Measurements from ENCODE around the gene PAAF1.
"Not testable (repeated sequence)": the region's sequence is repeated elsewhere in the genome, so short reads cannot be mapped to it uniquely, and the experiment has no call there.

The PAAF1 gene

GRCh38 chr11:73876424-73877310, at the start of gene PAAF1, which contains the start of gene COA4:
Gene PAAF1, plus strand, starts transcription at chr11:73876999. Its CDS starts 23 bp downstream, at chr11:73877022.
Gene COA4, minus strand, starts transcription at chr11:73876846. Its CDS starts 3,468 bp downstream, at chr11:73873378.
- peak; percentile 89 to 94 for DNase-seq (ENCODE audit: low read depth in 2 of 2)

- no peak for DNase-seq (ENCODE audit: low read depth in 2 of 2)
Observed at GRCh38 chr11:73830261-73830660, 46.5 kb upstream of the PAAF1 start.

- DNase-seq (ENCODE audit: low read depth in 2 of 2) = no peak
Observed at GRCh38 chr11:73833067-73833466, 43.7 kb upstream of the PAAF1 start.

- no peak for DNase-seq (ENCODE audit: low read depth in 2 of 2)
Observed at GRCh38 chr11:73838443-73839122, 38.2 kb upstream of the PAAF1 start.

GRCh38 chr11:73839123-73839457, 37.7 kb upstream of the PAAF1 start:
- DNase-seq (ENCODE audit: low read depth in 2 of 2) = no peak

- no peak for DNase-seq (ENCODE audit: low read depth in 2 of 2)
Observed at GRCh38 chr11:73851046-73851764, 25.6 kb upstream of the PAAF1 start.

GRCh38 chr11:73852049-73852448, 24.8 kb upstream of the PAAF1 start:
- no peak for DNase-seq (ENCODE audit: low read depth in 2 of 2)

- no peak for DNase-seq (ENCODE audit: low read depth in 2 of 2)
Observed at GRCh38 chr11:73854680-73855079, 22.1 kb upstream of the PAAF1 start.

- DNase-seq (ENCODE audit: low read depth in 2 of 2) = no peak
Observed at GRCh38 chr11:73856031-73856567, 20.7 kb upstream of the PAAF1 start.

GRCh38 chr11:73859671-73860070, 17.1 kb upstream of the PAAF1 start:
- no peak for DNase-seq (ENCODE audit: low read depth in 2 of 2)

- DNase-seq (ENCODE audit: low read depth in 2 of 2) = no peak
Observed at GRCh38 chr11:73860202-73860601, 16.6 kb upstream of the PAAF1 start.

GRCh38 chr11:73862986-73863385, 13.8 kb upstream of the PAAF1 start:
- no peak for DNase-seq (ENCODE audit: low read depth in 2 of 2)

- no peak for DNase-seq (ENCODE audit: low read depth in 2 of 2)
Observed at GRCh38 chr11:73866095-73866579, 10.7 kb upstream of the PAAF1 start.

GRCh38 chr11:73866586-73866996, 10.2 kb upstream of the PAAF1 start:
- no peak for DNase-seq (ENCODE audit: low read depth in 2 of 2)

GRCh38 chr11:73869332-73869949, 7.4 kb upstream of the PAAF1 start:
- no peak for DNase-seq (ENCODE audit: low read depth in 2 of 2)

- no peak for DNase-seq (ENCODE audit: low read depth in 2 of 2)
Observed at GRCh38 chr11:73870261-73870660, 6.5 kb upstream of the PAAF1 start.

- DNase-seq (ENCODE audit: low read depth in 2 of 2) = no peak
Observed at GRCh38 chr11:73872749-73873357, 3.9 kb upstream of the PAAF1 start.

GRCh38 chr11:73875380-73875779, 1.4 kb upstream of the PAAF1 start:
- DNase-seq (ENCODE audit: low read depth in 2 of 2) = no peak

- DNase-seq (ENCODE audit: low read depth in 2 of 2) = no peak
Observed at GRCh38 chr11:73875840-73876239, 959 bp upstream of the PAAF1 start.

- DNase-seq (ENCODE audit: low read depth in 2 of 2) = no peak
Observed at GRCh38 chr11:73878771-73879170, 2.0 kb downstream of the PAAF1 start.

- DNase-seq (ENCODE audit: low read depth in 2 of 2) = not testable (repeated sequence)
Observed at GRCh38 chr11:73880449-73880848, 3.6 kb downstream of the PAAF1 start.
